ENCODE data around the gene PDX1.

PDX1 gene

GRCh38 chr13:27973961-27974662, 54.3 kb downstream of the PDX1 start:
- TF ChIP-seq, protein P1, sequence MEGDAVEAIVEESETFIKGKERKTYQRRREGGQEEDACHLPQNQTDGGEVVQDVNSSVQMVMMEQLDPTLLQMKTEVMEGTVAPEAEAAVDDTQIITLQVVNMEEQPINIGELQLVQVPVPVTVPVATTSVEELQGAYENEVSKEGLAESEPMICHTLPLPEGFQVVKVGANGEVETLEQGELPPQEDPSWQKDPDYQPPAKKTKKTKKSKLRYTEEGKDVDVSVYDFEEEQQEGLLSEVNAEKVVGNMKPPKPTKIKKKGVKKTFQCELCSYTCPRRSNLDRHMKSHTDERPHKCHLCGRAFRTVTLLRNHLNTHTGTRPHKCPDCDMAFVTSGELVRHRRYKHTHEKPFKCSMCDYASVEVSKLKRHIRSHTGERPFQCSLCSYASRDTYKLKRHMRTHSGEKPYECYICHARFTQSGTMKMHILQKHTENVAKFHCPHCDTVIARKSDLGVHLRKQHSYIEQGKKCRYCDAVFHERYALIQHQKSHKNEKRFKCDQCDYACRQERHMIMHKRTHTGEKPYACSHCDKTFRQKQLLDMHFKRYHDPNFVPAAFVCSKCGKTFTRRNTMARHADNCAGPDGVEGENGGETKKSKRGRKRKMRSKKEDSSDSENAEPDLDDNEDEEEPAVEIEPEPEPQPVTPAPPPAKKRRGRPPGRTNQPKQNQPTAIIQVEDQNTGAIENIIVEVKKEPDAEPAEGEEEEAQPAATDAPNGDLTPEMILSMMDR (IDR thresholded peaks at IDR 0.05; ENCODE audit: borderline replicate concordance, insufficient read depth, low read depth, low read length), result no peak
- no peak overlapping the region for H3K4me3 ChIP-seq (ENCODE audit: low read depth, low read length)

Measured in GM12875 (cell line).